Skin of body (tissue), 2 donors: ENCODE measurements around the gene ABL1. TPM values are rescaled to one million over a fixed set of nuclear protein-coding genes. Genes with fewer than 3 reads are reported as not detected.

ENCODE experiments used
- DNase-seq: peaks from one replicate; lab custom pipeline; 2025; lab: John Stamatoyannopoulos, UW
- total RNA-seq: library from RNA; depleted of rRNA; stranded (reverse); fragments of >200 nt; gene quantifications from one replicate; pipeline ENCODE4 v1.2.3, GENCODE V29; 2014

Gene ABL1
- total RNA-seq, 1 donor from 2014 or later = 35.5 TPM

DNA sequence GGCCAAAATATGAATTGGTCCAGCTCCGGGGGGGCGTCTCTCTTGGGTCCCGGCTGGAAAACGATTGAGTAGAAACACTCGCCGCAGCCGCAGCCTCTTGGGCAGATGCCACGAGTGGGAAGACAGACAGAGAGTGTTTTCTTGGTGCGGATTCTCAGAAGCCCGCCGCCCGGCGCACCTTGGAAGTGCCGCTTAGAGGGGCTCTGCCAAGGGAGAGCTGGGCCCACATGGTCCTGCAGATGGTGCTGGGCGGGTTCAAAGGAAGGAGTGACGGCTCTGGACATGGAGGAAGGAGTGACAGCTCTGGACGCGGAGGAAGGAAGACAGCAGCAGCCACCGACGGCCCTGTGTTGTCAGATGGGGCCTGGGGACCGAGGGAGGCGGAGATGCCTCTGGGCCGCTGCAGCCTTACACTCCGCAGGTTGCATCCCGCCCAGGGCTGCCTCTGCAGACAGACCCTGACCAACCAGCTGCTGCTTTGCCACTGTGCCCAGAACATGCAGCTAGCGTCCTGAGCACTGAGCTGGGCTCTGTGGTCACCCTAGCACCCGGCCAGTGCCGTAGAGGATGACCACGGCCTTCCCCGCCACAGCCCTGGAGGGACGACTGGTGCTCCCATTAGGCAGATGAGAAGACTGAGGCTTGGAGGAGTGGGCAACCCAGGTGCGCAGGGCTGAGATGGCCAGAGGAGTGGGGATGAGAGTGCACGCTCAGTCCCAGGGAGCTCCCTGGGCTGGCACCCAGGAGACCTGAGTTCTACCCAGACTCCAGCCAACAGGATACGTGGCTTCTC, 82.3 kb downstream of the ABL1 start:
- no peak for DNase-seq

DNA sequence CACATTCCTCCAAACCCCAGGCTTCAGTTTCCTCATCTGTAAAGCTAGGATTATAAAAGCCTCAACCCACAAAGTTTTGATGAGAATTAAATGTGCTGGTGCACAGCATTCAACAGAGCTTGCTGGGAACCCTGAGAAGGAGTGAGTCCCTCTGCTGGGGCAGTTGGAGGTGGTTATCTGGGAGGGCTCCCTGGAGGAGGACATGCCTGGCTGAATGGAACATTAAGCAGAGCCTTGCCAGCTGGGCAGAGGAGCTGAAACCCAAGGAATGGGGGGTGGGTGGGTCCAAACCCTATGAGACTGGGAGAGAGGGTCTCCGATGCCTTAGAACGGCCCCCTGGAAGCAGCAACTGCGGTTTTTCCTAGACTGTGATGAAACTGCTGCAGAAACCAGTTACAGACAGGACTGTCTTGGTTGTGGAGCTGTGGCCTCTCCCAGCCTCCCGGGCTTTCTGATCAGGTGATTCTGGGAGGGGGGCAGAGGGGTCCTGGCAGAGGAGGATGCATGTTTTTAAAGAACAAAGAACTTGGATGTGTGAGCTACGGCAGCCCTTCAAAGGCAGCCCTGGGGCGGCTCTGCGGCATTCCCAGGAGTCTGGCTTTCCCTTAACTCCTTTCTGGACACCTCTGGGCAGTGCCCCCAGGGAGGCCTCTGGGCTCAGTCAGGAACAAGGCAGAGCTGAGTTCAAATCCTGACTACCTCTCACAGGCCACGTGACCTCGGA, 83.2 kb downstream of the ABL1 start:
- DNase-seq = no peak

DNA sequence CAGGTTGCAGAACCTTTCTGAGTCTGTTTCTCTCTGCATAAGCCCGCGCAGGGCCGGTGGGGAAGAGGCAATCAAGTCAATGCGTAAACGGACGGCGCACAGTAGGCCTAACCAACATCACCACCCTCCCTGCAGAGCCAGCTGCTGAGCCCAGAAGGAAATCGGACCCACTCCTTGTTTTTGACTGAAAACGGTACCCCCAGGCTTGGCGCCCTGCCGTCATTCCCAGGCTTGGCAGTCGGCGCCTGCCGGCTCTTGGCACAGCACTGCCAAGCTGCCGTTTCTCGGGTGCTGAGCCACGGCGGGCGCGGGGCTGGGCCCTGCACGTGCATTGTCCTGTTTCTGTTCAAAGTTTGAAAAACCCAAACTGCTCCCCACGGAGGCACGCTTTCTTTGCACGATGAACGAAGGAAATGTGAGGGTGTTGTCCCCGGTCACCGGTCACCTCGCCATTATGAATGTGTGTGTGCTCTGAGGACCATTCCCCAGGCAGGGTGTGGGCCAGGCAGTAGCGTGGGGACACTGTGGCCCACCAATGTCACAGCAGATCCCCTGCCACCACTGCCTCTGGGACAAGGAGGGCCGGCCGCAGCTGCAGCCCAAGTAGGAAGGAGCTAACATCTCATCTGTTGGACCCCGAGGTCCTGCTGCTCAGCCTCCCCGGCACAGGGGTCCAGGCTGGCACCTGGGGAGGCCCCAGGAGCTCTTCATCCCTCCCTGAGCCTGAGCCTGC, 83.9 kb downstream of the ABL1 start:
- no peak for DNase-seq

DNA sequence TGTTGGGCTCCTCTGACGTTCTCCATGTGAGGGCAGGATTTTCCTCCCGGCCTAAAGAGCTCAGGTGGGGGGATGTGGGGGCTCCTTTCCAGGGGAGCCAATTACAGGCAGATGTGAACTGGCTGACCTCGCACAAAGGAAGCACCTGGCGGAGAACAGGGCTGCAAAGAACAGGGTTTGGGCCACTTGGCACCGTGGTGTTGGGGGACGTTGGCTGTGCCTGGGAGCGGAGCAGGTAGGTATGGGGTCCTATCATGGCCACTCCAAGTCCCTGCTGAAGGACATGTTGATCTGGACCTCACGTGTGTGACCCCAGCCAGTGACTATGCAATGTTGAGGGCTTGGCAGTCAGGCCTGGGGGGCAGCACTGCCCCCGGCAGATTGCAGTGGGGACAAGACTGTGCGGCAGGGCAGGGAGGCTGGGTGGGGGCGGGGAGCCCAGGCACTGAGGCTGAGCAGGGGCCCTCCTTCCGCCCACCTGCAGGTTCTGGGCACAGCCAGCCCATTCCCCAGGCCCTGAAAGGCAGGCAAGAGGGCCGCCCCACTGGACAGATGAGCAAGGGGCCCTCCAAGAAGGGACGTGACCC, 84.6 kb downstream of the ABL1 start:
- no peak for DNase-seq

DNA sequence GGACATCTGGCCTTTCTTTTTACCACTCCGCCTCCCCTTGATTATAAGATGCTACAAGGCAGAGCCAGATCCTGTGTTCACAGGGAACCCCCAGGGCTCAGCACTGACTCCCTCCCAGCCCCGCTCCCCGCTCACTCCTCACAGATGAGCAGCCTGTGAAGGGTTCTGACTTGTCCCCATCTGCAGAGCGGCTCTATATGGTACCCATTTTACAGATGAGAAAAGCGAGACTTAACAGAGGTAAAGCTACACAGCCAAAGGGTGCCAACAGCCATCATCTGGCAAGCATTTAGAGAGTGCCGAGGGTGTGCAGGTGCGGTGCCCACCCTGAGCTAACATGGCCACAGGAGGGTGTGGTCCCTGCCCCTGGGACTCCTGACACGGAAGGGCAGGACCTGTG, 85.2 kb downstream of the ABL1 start:
- DNase-seq = no peak

DNA sequence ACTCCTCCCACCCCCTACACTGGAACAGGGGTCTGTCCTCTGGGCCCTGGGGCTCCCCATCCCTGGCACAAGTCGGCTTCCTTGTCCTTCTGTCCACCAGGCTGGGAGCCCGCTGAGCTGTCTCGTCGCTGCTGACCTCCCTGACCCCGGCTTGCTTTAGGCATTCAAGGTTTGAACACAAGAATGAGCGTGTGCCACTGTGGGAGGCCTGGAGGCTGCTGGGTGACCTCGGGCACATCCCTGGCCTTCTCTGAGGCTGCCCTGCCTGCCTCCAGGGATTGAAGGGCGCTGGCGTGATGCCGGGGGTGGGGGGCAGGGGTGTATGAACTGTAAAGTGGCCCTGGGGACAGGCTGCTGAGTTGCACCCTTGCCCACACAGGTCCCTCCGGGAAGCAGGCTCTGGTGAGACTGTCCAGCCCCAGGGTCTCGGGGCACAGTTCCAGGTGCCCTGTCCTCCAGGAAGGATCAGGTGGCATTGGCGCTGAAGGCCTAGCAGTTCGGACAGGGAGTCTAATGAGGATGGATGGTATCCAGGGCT, 85.8 kb downstream of the ABL1 start:
- no peak for DNase-seq

DNA sequence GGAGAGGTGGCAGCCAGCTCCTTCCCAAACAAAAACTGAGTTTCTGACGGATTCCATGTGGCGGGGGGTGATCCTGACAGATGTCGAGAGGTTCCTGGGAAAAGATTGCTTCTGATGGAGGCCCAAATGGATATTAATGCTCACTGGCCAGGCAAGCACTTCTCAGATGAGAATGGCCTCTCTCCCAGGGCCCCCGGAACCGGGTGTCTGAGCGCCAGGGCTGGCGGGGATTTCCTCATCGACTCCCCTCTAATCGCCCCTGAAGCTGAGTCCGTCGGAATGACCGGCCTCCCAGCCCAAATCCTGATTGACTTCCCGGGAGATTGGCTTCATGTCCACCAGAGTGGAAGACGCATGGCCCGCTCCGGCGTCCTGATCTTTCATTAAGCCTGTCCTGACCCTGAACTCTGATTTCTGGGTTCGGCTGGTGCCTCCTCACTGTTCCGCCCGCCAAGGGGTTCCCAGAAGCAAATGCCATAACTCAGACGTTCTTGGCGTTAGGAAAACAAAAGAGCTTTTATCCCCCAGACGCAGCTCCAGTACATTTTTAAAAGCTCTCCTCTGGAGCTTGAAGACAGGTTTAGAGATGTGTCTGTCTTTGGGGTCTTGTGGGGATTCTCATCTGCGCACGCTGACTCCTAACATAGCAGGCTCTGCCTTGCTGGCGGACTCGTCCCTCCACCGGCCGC, 86.4 kb downstream of the ABL1 start:
- DNase-seq = no peak

DNA sequence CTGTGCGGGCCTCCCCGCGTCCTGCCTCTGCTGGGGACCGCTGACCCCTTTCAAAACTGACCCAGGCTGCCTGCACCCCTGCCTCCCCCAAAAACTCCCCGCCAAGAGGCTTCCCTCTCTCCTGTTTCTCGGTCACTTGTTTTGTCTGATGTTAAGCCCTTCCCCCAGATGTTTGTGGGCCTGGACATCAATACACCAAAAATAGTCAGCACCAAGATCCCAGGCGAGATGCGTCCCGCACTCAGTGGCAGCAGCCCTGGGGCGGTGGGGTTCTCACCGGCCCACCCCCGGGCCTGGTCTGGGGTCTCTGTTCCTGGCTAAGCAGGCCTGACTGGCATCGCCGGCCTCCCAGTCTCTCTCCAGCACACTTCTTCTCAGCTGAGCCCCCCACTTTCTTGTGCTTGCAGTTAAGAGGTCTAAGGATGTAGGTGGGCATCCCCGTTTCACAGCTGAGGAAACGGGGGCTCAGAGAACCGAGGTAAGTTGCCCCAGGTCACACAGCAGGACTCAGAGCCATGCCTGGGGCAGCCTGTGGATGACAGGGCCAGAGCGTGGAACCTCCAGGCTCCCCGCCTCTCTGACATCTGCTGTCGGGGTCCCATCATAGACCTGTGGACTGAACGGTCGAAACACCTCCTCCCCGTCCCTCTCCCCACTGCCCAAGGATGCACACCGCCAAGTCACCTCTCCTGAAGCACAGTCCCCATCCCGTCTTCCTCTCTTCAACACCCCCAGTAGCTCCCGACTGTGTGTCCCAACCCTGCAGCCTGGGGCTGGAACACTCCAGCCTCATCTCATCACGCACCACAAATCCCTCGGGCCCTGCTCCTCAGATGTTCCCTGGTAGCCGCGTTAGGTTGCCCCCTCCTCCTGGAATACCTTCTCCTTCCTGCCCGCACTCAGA, 87.2 kb downstream of the ABL1 start:
- no peak for DNase-seq

DNA sequence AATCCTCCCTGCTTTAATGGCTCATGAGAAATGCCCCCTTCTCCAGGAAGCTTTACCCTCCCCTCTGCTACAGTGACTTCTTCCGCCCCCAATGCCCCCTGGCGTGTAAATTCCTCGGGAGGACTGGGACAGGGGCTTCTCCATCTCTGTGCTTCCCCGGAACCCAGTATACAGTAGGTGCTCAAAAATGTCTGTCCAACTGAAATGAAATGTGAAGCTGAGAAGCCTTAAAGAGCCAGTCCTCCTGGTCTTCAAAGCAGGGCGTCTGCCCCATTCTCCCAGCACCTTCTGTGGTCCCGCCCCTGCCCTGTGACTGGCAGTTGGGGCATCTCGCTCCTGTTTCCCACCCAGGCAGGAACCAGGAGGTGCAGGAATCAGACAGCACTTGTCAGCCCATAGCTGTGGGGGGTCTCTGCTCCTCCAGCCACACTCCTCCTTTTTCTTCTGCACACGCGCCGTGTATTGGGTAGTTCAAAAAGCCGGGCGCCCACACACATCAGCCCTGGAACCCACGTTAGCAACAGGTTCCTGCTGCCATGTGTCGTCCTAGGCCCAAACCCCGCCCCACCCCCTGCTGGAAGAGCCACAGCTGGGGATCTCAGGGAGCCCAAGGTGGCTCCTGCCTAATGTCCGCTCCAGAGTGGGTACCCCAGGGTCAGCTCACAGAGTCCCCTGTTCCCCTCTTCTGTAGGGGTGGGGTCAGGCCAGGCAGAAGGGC, 88.0 kb downstream of the ABL1 start:
- DNase-seq = no peak

DNA sequence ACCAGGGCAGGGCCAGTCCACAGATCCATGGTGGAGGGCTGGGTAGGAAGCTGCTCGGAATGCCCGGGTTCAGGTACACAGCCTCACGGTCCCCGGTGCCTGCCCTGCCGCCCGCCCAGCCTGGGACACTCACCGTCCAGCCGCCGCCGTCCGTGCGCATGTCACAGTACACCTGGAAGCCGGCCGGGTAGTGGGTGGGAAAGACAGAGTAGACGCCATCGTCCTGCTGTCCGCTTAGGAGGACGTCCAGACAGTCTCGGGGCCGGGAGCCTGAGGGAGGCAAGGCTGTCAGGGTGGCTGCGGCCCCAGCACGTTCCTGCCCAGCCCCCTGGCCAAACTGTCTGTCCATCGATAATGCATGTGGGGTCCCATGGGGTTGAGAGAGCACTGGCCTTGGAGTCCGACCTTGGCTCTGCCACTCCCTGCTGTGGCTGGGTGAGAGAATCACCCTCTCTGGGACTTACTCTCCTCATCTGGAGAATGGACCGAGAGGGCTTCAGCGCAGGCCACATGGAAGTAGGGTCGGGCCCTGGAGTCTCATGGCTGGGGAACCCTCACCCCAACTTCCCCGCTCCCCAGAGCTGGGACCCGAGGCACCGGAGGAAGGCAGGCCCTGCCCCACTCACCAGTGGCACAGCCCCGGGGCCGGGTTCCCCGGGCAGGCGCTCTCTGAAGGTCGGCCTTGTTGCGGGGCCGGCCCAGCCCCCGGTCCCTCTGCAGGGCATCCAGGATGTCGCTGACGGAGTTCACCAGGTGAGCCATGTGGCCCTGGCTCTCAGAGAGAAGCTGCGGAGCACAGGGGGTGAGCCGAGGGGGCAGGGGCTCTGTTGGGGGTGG, 88.8 kb downstream of the ABL1 start:
- no peak for DNase-seq

DNA sequence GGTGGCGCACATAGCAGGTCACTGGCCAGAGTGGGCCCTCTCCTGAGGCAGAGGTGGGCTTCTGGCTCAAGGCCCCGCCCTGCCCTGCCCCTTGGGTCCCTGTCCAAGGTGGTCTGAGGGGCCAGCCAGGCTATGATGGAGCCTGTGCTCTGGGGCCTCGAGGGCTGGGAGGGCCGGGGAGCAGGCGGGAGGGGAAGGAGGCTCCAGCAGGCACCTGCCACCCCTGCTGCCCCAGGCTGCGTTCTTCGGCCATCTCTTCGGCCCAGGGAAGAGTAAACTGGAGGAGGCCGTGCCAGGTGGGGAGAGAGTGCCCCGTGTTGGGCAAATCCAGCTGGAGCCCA, 89.4 kb downstream of the ABL1 start:
- DNase-seq = no peak

DNA sequence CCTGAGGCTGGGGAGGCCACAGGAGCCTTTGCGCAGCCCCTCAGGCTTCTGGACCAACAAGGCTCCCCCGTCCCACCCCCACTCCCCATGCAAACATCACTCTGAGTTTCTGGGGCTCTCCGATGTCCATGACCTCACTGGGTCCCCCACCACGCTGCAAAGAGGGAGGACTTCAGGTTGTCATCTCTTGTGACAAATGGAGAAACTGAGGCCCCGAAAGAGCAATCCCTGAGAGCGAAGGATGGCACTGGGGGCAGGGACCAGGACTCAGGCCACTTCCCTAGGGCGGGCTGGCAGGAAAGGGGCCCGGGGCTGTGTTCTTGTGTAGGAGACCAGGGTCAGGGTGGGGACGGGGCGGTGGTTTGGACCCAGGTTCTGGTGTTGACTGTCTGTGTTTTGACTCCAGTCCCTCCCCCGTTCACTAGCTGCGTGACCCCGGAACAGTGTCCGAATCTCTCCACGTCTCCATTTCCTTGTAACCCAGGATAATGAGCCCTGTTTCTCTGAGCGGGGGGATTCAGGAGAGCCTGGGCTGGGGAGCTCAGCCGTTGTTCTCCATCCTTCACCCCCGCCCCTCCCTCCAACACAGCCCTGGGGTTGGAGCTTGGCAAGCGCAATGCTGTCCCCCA, 90.1 kb downstream of the ABL1 start:
- no peak for DNase-seq

DNA sequence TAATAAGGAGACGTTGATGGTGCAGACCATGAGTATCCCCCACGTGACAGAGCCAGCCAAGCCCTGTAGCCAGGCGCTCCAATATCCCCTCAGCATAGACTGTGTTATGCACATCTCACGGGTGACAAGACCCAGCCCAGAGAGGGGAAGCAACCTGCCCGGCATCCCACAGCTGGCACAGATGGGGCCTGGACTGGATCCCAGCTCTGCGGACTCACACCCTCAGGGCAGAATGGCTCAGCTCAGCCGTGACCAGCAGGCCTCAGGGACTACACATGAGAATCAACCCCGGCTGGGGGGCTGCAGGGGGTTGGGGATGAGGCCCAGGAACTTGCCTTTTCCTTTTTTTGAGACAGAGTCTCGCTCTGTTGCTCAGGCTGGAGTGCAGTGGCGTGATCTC, 92.3 kb downstream of the ABL1 start:
- DNase-seq = no peak

DNA sequence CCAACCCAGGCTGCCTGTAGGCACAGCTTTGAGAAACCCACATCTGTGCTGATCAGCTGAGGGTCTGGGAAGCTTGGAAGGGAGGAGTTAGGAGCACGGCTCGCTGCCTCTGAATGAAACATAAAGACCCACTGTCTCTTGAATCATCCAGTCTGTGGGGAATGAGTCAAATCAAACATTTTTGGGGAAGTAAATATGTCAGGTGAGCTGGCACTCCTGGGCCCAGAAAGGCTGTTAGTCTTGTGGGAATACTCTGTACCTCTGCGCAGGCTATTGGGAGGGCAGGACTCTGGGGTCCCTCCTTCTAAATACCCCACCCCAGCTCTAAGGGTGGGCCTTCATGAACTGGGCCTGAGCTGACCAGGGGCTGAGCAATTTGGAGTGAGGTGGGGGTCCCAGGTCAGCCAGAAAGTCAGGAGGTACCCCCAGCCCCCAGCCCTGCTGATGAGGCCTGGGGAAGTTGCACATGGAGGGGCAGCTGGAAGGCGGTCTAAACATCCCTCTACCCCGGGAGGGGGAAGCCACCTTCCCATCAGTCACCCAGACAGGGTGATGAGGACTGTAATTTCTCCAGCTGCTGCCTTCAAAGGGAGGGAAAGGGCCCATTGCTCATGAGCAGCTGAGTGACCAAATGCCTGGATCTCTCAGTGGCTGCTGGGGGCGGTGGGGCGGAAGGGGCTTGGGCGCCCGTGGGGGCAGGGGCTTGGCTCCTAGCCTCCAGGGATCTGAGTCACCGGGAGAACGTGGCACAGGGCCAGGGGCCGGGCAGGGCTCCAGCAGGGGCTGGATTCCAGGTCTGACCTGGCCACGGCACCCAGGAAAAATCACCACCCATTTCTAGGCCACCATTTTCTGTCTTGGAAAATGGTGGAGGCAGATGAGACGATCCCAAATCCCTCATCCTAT, 93.2 kb downstream of the ABL1 start:
- DNase-seq = no peak

DNA sequence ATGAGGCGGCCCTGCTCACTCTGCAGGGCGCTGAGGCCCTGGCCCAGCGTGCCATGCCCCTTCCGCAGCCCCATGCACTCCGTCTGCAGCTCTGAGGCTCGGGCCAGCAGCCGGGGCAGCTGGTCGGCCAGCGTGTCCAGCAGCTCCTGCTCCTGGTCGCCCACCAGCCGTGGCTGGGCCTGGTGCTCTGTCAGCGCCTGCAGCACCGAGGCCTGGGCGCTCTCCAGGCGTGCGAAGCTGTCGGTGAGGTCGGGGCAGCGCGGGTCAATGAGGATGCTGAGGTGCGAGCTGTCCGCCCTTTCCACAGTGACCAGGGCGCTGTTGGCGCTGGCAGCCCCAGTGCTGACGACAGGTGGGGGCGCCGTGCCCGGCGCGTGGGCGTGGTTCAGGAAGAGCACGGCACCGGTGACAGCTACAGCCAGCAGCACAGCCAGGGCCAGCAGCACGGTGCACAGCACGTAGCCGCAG, 94.6 kb downstream of the ABL1 start:
- no peak for DNase-seq

DNA sequence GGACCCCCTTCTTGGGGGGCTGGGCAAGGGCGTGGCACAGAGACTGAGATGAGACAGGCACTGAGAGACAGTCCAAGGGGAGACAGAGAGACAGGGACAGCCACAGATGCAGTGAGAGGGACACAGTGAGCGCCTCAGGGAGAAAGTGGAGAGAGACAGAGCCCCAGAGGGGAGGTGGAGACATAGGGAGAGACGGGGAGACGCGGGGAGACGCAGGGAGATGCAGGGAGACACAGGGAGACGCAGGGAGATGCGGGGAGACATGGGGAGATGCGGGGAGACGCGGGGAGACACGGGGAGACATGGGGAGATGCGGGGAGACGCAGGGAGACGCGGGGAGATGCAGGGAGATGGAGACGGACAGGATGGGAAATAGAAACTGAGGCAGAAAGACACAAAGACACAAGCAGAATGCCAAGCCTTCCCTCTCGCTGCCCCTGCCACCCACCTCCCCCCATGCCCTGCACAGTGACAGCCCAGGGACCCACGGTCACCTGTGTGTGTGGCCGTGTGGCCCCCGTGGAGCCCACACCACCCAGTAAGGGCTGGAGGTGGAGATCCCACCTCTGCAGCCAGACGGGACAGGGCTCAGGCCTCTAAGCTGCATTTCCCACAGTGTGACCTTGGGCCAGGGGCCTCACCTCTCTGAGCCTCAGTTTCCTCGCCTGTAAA, 95.2 kb downstream of the ABL1 start:
- no peak for DNase-seq
